Endothelial cell of umbilical vein (primary cell): ENCODE measurements around the gene RGS2. TPM values are rescaled to one million over a fixed set of nuclear protein-coding genes. Genes with fewer than 3 reads are reported as not detected.

Experiments
- BruUV-seq: library from RNA; stranded (reverse); fragments of 400-500 nt; replicated peaks from 2 replicates; lab custom pipeline; 2021; lab: Mats Ljungman, UMichigan
- CTCF ChIA-PET: fragments of 300-600, 350-600 bp; sonication (Branson Sonifier 250); formaldehyde crosslinking; loops from one replicate; lab custom pipeline; 2021; ENCODE audit warnings: antibody characterized with exemption, inconsistent platforms; lab: Charles Lee
- POLR2A ChIA-PET: fragments of 300-600, 350-600 bp; sonication (Branson Sonifier 250); formaldehyde crosslinking; loops from one replicate; lab custom pipeline; 2021; ENCODE audit warnings: antibody characterized with exemption, inconsistent platforms; lab: Charles Lee
- DNase-seq: peaks from one replicate; pipeline ENCODE4 v3.0.0-alpha.2; 2011; ENCODE audit warnings: low read depth, low spot score
- FAIRE-seq: peaks from 2 replicates; lab custom pipeline; 2011; peaks lifted over from hg19 to GRCh38; lab: Jason Lieb, UNC
- H2AFZ ChIP-seq: 2 replicates; pipeline ENCODE4 v1.6.0; 2012; ENCODE audit warnings: low read depth, low read length, control low read depth, inconsistent platforms
- H3K27ac ChIP-seq: 2 replicates; pipeline ENCODE4 v1.5.1; 2011; ENCODE audit warnings: low read depth, mild to moderate bottlenecking, control low read depth, low read length, moderate library complexity; ENCODE audit not compliant: insufficient read depth
- H3K27me3 ChIP-seq, 2 experiments: 2 replicates each; pipeline versions ENCODE4 v1.6.0 to v1.6.1; 2011; ENCODE audit warnings: low read length in 2 of 2, mixed read lengths in 1 of 2; ENCODE audit not compliant: control insufficient read depth in 2 of 2, insufficient read depth in 2 of 2
- H3K36me3 ChIP-seq, 2 experiments: 2 replicates in 1 of 2; 3 replicates in 1 of 2; pipeline ENCODE4 v1.5.1; 2011; ENCODE audit warnings: low read length in 2 of 2, mild to moderate bottlenecking in 1 of 2, moderate library complexity in 1 of 2; ENCODE audit not compliant: control insufficient read depth in 2 of 2, insufficient read depth in 2 of 2; ENCODE audit errors: extremely low read depth in 1 of 2
- H3K4me1 ChIP-seq: 3 replicates; pipeline ENCODE4 v1.5.1; 2011; ENCODE audit warnings: mild to moderate bottlenecking, low read length; ENCODE audit not compliant: control insufficient read depth, insufficient read depth; ENCODE audit errors: extremely low read depth
- H3K4me2 ChIP-seq: 2 replicates; pipeline ENCODE4 v1.6.1; 2011; ENCODE audit warnings: low read length, control low read depth, mixed read lengths; ENCODE audit not compliant: insufficient read depth
- H3K4me3 ChIP-seq, 3 experiments: fragments of 200-600 bp in 1 of 3; sonication (generic), shearing (Covaris generic) in 1 of 3; replicated peaks in 1 of 3; 2 replicates each; pipeline ENCODE4 v1.5.1; 2011 to 2016; ENCODE audit warnings: control low read depth in 3 of 3, low read length in 3 of 3, mild to moderate bottlenecking in 2 of 3, inconsistent platforms in 1 of 3, low read depth in 1 of 3, moderate library complexity in 1 of 3; ENCODE audit not compliant: insufficient read depth in 1 of 3
- H3K79me2 ChIP-seq: 2 replicates; pipeline ENCODE4 v1.6.0; 2012; ENCODE audit warnings: low read length, inconsistent platforms; ENCODE audit not compliant: control insufficient read depth, insufficient read depth
- H3K9ac ChIP-seq: replicated peaks from 2 replicates; pipeline ENCODE3; 2011; ENCODE audit warnings: low read length, control low read depth; ENCODE audit not compliant: insufficient read depth; ENCODE audit errors: extremely low read depth
- H3K9me1 ChIP-seq: replicated peaks from 3 replicates; pipeline ENCODE4 v1.6.0; 2011; ENCODE audit warnings: mild to moderate bottlenecking, low read length; ENCODE audit not compliant: control insufficient read depth, insufficient read depth; ENCODE audit errors: extremely low read depth
- H3K9me3 ChIP-seq: replicated peaks from 2 replicates; pipeline ENCODE4 v1.5.1; 2012; ENCODE audit warnings: low read length, inconsistent platforms; ENCODE audit not compliant: control insufficient read depth, insufficient read depth
- H4K20me1 ChIP-seq: replicated peaks from 2 replicates; pipeline ENCODE3; 2011; ENCODE audit warnings: mild to moderate bottlenecking, low read length; ENCODE audit not compliant: control insufficient read depth, insufficient read depth; ENCODE audit errors: extremely low read depth
- EZH2 ChIP-seq: IDR thresholded peaks from 2 replicates; pipeline ENCODE4 v1.6.1; 2012; ENCODE audit warnings: borderline replicate concordance, low read depth, mild to moderate bottlenecking, moderate library complexity, low read length, inconsistent platforms; ENCODE audit not compliant: severe bottlenecking
- FOS ChIP-seq: IDR thresholded peaks from 2 replicates; pipeline ENCODE4 v1.6.1; 2011; ENCODE audit warnings: mild to moderate bottlenecking, low read length, moderate library complexity, borderline replicate concordance; ENCODE audit not compliant: insufficient read depth
- GATA2 ChIP-seq: IDR thresholded peaks from 2 replicates; pipeline ENCODE4 v1.7.0; 2011; ENCODE audit warnings: low read depth, mild to moderate bottlenecking, moderate library complexity, mixed read lengths, low read length; ENCODE audit not compliant: insufficient read length, insufficient read depth
- JUN ChIP-seq: IDR thresholded peaks from 2 replicates; pipeline ENCODE4 v1.6.1; 2011; ENCODE audit warnings: borderline replicate concordance, low read depth; ENCODE audit not compliant: insufficient read length, insufficient read depth
- MYC ChIP-seq: IDR thresholded peaks from one replicate; pipeline ENCODE4 v1.6.1; 2011; ENCODE audit warnings: mild to moderate bottlenecking, low read depth, low read length
- POLR2A ChIP-seq: IDR thresholded peaks from 2 replicates; pipeline ENCODE4 v1.6.1; 2012; ENCODE audit warnings: low read depth, mild to moderate bottlenecking, control low read depth, low read length
- POLR2AphosphoS5 ChIP-seq: IDR thresholded peaks from 2 replicates; pipeline ENCODE4 v1.6.1; 2012; ENCODE audit warnings: low read depth, mild to moderate bottlenecking, control low read depth, low read length, moderate library complexity; ENCODE audit not compliant: insufficient read depth
- dilution Hi-C: fragments of 300-500 bp; cut with MboI; formaldehyde crosslinking; loops from one replicate; pipeline ENCODE4 v1.15.0; 2019; ENCODE audit warnings: low sequenced_read_pairs; ENCODE audit not compliant: extremely low pct_ligation_motif_present
- intact Hi-C: fragments of 100-400 bp; cut with micrococcal nuclease; formaldehyde crosslinking; loops from one replicate; pipeline ENCODE4 v1.10.0; 2022
- polyA plus RNA-seq, 4 experiments: library from polyadenylated mRNA; depleted of rRNA in 3 of 4; stranded (reverse) in 3 of 4; unstranded in 1 of 4; fragments of >200 nt; gene quantifications; 2 replicates each; pipeline versions ENCODE4 v1.2.1 to v1.2.3, GENCODE V29; 2011 to 2012; ENCODE audit warnings: missing spikeins in 1 of 4
- total RNA-seq: library from RNA; stranded (reverse); gene quantifications from 2 replicates; pipeline ENCODE4 v1.2.3, GENCODE V29; 2021
- TF ChIP-seq, protein P1 (sequence below): IDR thresholded peaks from 2 replicates; pipeline ENCODE4 v1.6.1; 2011; ENCODE audit not compliant: insufficient read depth, insufficient read length
- TF ChIP-seq, protein P2 (sequence below), 2 donors: IDR thresholded peaks; 1 replicate in 1 of 2; 2 replicates in 1 of 2; pipeline ENCODE4 v1.5.1; 2011; ENCODE audit warnings: low read length in 2 of 2, mild to moderate bottlenecking in 2 of 2, moderate library complexity in 2 of 2, control low read depth in 1 of 2, inconsistent platforms in 1 of 2, low read depth in 1 of 2; ENCODE audit not compliant: insufficient read depth in 1 of 2; ENCODE audit errors: extremely low read depth in 1 of 2

RGS2 gene
- total and polyA plus RNA-seq, 2 donors (not counting 3 experiments of a cell fraction or from before 2014, with no cell fraction given): 6.1 to 9.1 TPM

DNA sequence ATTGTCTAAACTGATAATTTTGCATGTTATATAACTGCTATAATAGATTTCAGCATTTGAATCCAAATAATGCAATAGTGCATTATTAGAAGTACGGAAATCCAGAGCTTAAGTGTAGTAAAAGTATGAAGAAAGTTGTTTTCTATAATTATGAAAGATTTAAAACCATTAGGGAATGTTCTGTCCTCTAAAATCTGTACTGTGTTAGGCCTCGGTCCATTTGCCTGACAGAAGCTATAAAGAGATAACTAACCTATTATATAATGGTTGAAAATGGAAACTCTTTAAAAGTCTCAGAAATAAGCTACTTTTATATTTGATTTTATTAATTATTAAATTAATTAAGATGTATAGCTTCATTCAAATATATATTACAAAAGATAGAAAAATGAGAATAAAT, 16.2 kb upstream of the RGS2 start:
- no peak for FAIRE-seq
- Histone ChIP-seq H3K4me2 (no peak overlapping the region), H3K27me3 (no peaks in the 10 kb centered on the region), H3K9me3 (no peaks in the 10 kb centered on the region), H3K4me1 (no peaks in the 10 kb centered on the region), H3K9ac (no peak overlapping the region), H2AFZ (no peak overlapping the region), H4K20me1 (no peaks in the 10 kb centered on the region), H3K36me3 (no peaks in the 10 kb centered on the region), H3K27ac (no peak overlapping the region), H3K79me2 (no peaks in the 10 kb centered on the region), H3K4me3 (no peak overlapping the region), H3K9me1 (no peaks in the 10 kb centered on the region)
- CTCF ChIA-PET: interaction anchor here (0.8 to 1.6 kb wide), 4 partner anchors 9 to 315 kb away, joined by 3 to 6 read pairs (median 4); no protein-coding TSS in a partner anchor
- no peak for TF ChIP-seq GATA2
- no peak for TF ChIP-seq POLR2AphosphoS5
- TF ChIP-seq EZH2: no peak
- TF ChIP-seq FOS: no peak
- TF ChIP-seq MYC: no peak
- TF ChIP-seq, protein P1, sequence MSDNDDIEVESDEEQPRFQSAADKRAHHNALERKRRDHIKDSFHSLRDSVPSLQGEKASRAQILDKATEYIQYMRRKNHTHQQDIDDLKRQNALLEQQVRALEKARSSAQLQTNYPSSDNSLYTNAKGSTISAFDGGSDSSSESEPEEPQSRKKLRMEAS: no peak
- TF ChIP-seq, protein P2, sequence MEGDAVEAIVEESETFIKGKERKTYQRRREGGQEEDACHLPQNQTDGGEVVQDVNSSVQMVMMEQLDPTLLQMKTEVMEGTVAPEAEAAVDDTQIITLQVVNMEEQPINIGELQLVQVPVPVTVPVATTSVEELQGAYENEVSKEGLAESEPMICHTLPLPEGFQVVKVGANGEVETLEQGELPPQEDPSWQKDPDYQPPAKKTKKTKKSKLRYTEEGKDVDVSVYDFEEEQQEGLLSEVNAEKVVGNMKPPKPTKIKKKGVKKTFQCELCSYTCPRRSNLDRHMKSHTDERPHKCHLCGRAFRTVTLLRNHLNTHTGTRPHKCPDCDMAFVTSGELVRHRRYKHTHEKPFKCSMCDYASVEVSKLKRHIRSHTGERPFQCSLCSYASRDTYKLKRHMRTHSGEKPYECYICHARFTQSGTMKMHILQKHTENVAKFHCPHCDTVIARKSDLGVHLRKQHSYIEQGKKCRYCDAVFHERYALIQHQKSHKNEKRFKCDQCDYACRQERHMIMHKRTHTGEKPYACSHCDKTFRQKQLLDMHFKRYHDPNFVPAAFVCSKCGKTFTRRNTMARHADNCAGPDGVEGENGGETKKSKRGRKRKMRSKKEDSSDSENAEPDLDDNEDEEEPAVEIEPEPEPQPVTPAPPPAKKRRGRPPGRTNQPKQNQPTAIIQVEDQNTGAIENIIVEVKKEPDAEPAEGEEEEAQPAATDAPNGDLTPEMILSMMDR (IDR thresholded peaks at IDR 0.05; ENCODE audit: extremely low read depth in 1 of 2, insufficient read depth in 1 of 2, low read depth in 1 of 2, low read length in 2 of 2): no peak
- no peak for TF ChIP-seq POLR2A
- no peak for TF ChIP-seq JUN
- POLR2A ChIA-PET: no interaction called here
- dilution Hi-C loops (no loop called here), intact Hi-C loops (no loop called here)
- DNase-seq: no peak
- no TSS peak for BruUV-seq
